ENCODE results near the gene UBASH3A.

The UBASH3A gene

GRCh38 chr21:42413093-42413492 lies 9.4 kb downstream of the UBASH3A start:
- H3K4me1 ChIP-seq, result no peaks in the 10 kb centered on the region
- no peak overlapping the region for H3K4me3 ChIP-seq
- intact Hi-C loops (cut with DNase I; ENCODE audit: low total_unique reads), result no loop called here
- H3K27ac ChIP-seq, result no peak overlapping the region
- no peaks in the 10 kb centered on the region for H3K9me3 ChIP-seq
- H3K36me3 ChIP-seq, result no peaks in the 10 kb centered on the region
- no peak for TF ChIP-seq CTCF (IDR thresholded peaks at IDR 0.05)
- peaks cover 0 to 50% of the 10 kb centered on the region in 2 donors for H3K27me3 ChIP-seq
- no peak for DNase-seq

- no peak overlapping the region for H3K4me3 ChIP-seq
- intact Hi-C loops (cut with DNase I; ENCODE audit: low total_unique reads), result no loop called here
- H3K27me3 ChIP-seq, result peaks cover 0 to 50% of the 10 kb centered on the region in 2 donors
These were observed 9.8 kb downstream of the UBASH3A start for GRCh38 chr21:42413500-42413899.

GRCh38 chr21:42414066-42414465 lies 10.4 kb downstream of the UBASH3A start:
- no peak for TF ChIP-seq CTCF (IDR thresholded peaks at IDR 0.05)
- intact Hi-C loops (cut with DNase I; ENCODE audit: low total_unique reads), result no loop called here
- no peak overlapping the region for H3K27ac ChIP-seq
- no peaks in the 10 kb centered on the region for H3K4me1 ChIP-seq
- no peaks in the 10 kb centered on the region for H3K9me3 ChIP-seq
- peaks cover 0 to 50% of the 10 kb centered on the region in 2 donors for H3K27me3 ChIP-seq
- DNase-seq, result no peak
- no peaks in the 10 kb centered on the region for H3K36me3 ChIP-seq
- H3K4me3 ChIP-seq, result no peak overlapping the region

More at GRCh38 chr21:42413500-42413899, 9.8 kb downstream of the UBASH3A start:
- no peak for TF ChIP-seq CTCF (IDR thresholded peaks at IDR 0.05)
- no peaks in the 10 kb centered on the region for H3K9me3 ChIP-seq
- no peak overlapping the region for H3K27ac ChIP-seq
- H3K4me1 ChIP-seq, result no peaks in the 10 kb centered on the region
- H3K36me3 ChIP-seq, result no peaks in the 10 kb centered on the region
- no peak for DNase-seq

- Histone ChIP-seq H3K9me3 (no peaks in the 10 kb centered on the region), H3K4me3 (no peak overlapping the region), H3K36me3 (no peaks in the 10 kb centered on the region), H3K4me1 (no peaks in the 10 kb centered on the region), H3K27ac (no peak overlapping the region), H3K27me3 (peaks cover 0 to 48% of the 10 kb centered on the region in 2 donors)
- TF ChIP-seq CTCF (IDR thresholded peaks at IDR 0.05), result no peak
- DNase-seq, result no peak
- intact Hi-C loops (cut with DNase I; ENCODE audit: low total_unique reads), result no loop called here
These were observed 10.8 kb downstream of the UBASH3A start for GRCh38 chr21:42414553-42414927.

GRCh38 chr21:42414928-42415769 lies 11.4 kb downstream of the UBASH3A start:
- no peak for TF ChIP-seq CTCF (IDR thresholded peaks at IDR 0.05)
- DNase-seq, result no peak
- no peaks in the 10 kb centered on the region for H3K4me1 ChIP-seq
- no peak overlapping the region for H3K27ac ChIP-seq
- H3K36me3 ChIP-seq, result no peaks in the 10 kb centered on the region
- intact Hi-C loops (cut with DNase I; ENCODE audit: low total_unique reads), result no loop called here
- no peak overlapping the region for H3K4me3 ChIP-seq
- H3K27me3 ChIP-seq, result peaks cover 0 to 43% of the 10 kb centered on the region in 2 donors
- no peaks in the 10 kb centered on the region for H3K9me3 ChIP-seq
